DOHH2 (cell line): ENCODE results near the gene STK32B.

ENCODE experiments used
- H3F3A ChIP-seq: fragments of 200-600 bp; sonication (generic), shearing (Covaris generic); 2 replicates; pipeline ENCODE4 v1.6.0; 2016; ENCODE audit warnings: antibody characterized with exemption, mild to moderate bottlenecking; ENCODE audit not compliant: control insufficient read depth, insufficient read depth
- H3K27ac ChIP-seq: fragments of 200-600 bp; sonication (generic); 2 replicates; pipeline ENCODE4 v1.5.1; 2014; ENCODE audit warnings: low read depth, mild to moderate bottlenecking, low read length, moderate library complexity
- H3K27me3 ChIP-seq: fragments of 200-600 bp; sonication (generic); 2 replicates; pipeline ENCODE4 v1.6.1; 2014; ENCODE audit warnings: mild to moderate bottlenecking, low read length, mixed read lengths; ENCODE audit not compliant: control insufficient read depth
- H3K36me3 ChIP-seq: fragments of 200-600 bp; sonication (generic); 2 replicates; pipeline ENCODE4 v1.6.1; 2014; ENCODE audit warnings: mild to moderate bottlenecking, low read length, moderate library complexity, mixed read lengths; ENCODE audit not compliant: control insufficient read depth
- H3K4me1 ChIP-seq: fragments of 200-600 bp; sonication (generic); 2 replicates; pipeline ENCODE4 v1.6.1; 2014; ENCODE audit warnings: mild to moderate bottlenecking, low read length, mixed read lengths; ENCODE audit not compliant: control insufficient read depth
- H3K4me2 ChIP-seq: fragments of 200-600 bp; sonication (generic); 2 replicates; pipeline ENCODE4 v1.6.0; 2014; ENCODE audit warnings: mild to moderate bottlenecking, low read length, moderate library complexity
- H3K4me3 ChIP-seq: fragments of 200-600 bp; sonication (generic); 2 replicates; pipeline ENCODE4 v1.5.1; 2014; ENCODE audit warnings: mild to moderate bottlenecking, low read length, mixed read lengths
- H3K79me2 ChIP-seq: fragments of 200-600 bp; sonication (generic); 2 replicates; pipeline ENCODE4 v1.6.1; 2014; ENCODE audit warnings: mild to moderate bottlenecking, low read length, mixed read lengths; ENCODE audit not compliant: control insufficient read depth
- H3K9me2 ChIP-seq: fragments of 200-600 bp; sonication (generic); replicated peaks from 2 replicates; pipeline ENCODE4 v1.6.1; 2014; ENCODE audit warnings: mild to moderate bottlenecking, low read length, mixed read lengths; ENCODE audit not compliant: control insufficient read depth
- H3K9me3 ChIP-seq: fragments of 200-600 bp; sonication (generic); 2 replicates; pipeline ENCODE4 v1.6.1; 2014; ENCODE audit warnings: antibody characterized with exemption, low read length, mixed read lengths; ENCODE audit not compliant: control insufficient read depth, insufficient read depth
- H4K20me1 ChIP-seq: fragments of 200-600 bp; sonication (generic); 2 replicates; pipeline ENCODE4 v1.6.0; 2014; ENCODE audit warnings: low read depth, mild to moderate bottlenecking, antibody characterized with exemption, low read length, moderate library complexity; ENCODE audit not compliant: control insufficient read depth, insufficient read depth
- CTCF ChIP-seq: fragments of 200-600 bp; sonication (generic); IDR thresholded peaks from one replicate; pipeline ENCODE4 v1.5.1; 2014; ENCODE audit warnings: antibody characterized with exemption, mild to moderate bottlenecking, low read depth, low read length; ENCODE audit not compliant: poor library complexity, severe bottlenecking
- EZH2phosphoT487 ChIP-seq: fragments of 200-600 bp; sonication (generic); IDR thresholded peaks from 2 replicates; pipeline ENCODE4 v1.6.1; 2017; ENCODE audit warnings: borderline replicate concordance, mild to moderate bottlenecking, antibody characterized with exemption, low read length, moderate library complexity, mixed read lengths

STK32B gene

DNA sequence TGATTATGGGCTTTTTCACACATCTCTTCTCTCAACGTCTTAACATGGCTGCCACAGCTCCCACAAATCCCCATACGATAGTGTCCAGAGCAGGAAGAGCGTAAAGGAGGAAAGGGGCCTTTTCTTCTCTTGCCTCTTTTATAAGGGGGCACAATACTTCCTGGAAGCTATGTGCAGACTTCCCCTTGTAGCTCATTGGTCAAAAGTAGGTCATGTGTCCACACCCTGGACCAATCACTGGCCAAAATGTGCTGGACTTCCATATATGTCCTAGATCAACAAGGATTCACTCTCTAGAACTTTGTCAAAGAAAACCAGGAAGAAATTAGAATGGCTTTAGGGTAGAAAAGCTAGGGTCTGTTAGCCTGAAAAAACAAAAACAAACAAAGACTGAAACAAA is 26.7 kb downstream of the STK32B start:
- H3F3A ChIP-seq: no peaks in the 10 kb centered on the region
- H4K20me1 ChIP-seq: no peaks in the 10 kb centered on the region
- peaks cover 3% of the 10 kb centered on the region for H3K27me3 ChIP-seq
- no peaks in the 10 kb centered on the region for H3K79me2 ChIP-seq
- no peaks in the 10 kb centered on the region; the same call in 1 of the 2 replicates for H3K9me2 ChIP-seq
- TF ChIP-seq EZH2phosphoT487 (no peak), CTCF (no peak)
- H3K27ac ChIP-seq: no peak overlapping the region
- no peaks in the 10 kb centered on the region for H3K9me3 ChIP-seq
- H3K36me3 ChIP-seq: no peaks in the 10 kb centered on the region
- H3K4me3 ChIP-seq: no peak overlapping the region
- no peak overlapping the region for H3K4me2 ChIP-seq
- no peaks in the 10 kb centered on the region for H3K4me1 ChIP-seq

- Histone ChIP-seq H3K79me2 (no peaks in the 10 kb centered on the region), H3F3A (no peaks in the 10 kb centered on the region), H3K9me3 (no peaks in the 10 kb centered on the region), H3K27ac (no peak overlapping the region), H3K27me3 (peaks cover 3% of the 10 kb centered on the region), H3K4me2 (no peak overlapping the region), H3K4me3 (no peak overlapping the region), H3K9me2 (no peaks in the 10 kb centered on the region; the same call in 1 of the 2 replicates), H3K4me1 (no peaks in the 10 kb centered on the region), H3K36me3 (no peaks in the 10 kb centered on the region), H4K20me1 (no peaks in the 10 kb centered on the region)
- TF ChIP-seq CTCF (no peak), EZH2phosphoT487 (no peak)
Measured at GRCh38 chr4:5079581-5079980, 28.3 kb downstream of the STK32B start.

GRCh38 chr4:5081441-5081999 is 30.2 kb downstream of the STK32B start:
- H3K9me3 ChIP-seq: no peaks in the 10 kb centered on the region
- TF ChIP-seq CTCF (no peak), EZH2phosphoT487 (no peak)

GRCh38 chr4:5082376-5082775 is 31.1 kb downstream of the STK32B start:
- Histone ChIP-seq H3K27me3 (no peaks in the 10 kb centered on the region), H3F3A (no peaks in the 10 kb centered on the region), H3K79me2 (no peaks in the 10 kb centered on the region), H3K9me2 (no peaks in the 10 kb centered on the region; the same call in 1 of the 2 replicates), H3K27ac (no peak overlapping the region), H3K36me3 (no peaks in the 10 kb centered on the region), H3K4me1 (no peaks in the 10 kb centered on the region), H3K4me3 (no peak overlapping the region), H3K4me2 (no peak overlapping the region), H3K9me3 (no peaks in the 10 kb centered on the region), H4K20me1 (no peaks in the 10 kb centered on the region)
- TF ChIP-seq EZH2phosphoT487 (no peak), CTCF (no peak)

More at GRCh38 chr4:5081441-5081999, 30.2 kb downstream of the STK32B start:
- Histone ChIP-seq H3K27ac (no peak overlapping the region), H3K79me2 (no peaks in the 10 kb centered on the region), H3K4me1 (no peaks in the 10 kb centered on the region), H3K27me3 (no peaks in the 10 kb centered on the region), H3F3A (no peaks in the 10 kb centered on the region), H3K4me2 (no peak overlapping the region), H4K20me1 (no peaks in the 10 kb centered on the region), H3K9me2 (no peaks in the 10 kb centered on the region; the same call in 1 of the 2 replicates), H3K4me3 (no peak overlapping the region), H3K36me3 (no peaks in the 10 kb centered on the region)
